ENCODE measurements around the gene PNLIPRP2.
A peak's percentile ranks its signal among the peaks of the same experiment; 100 is the strongest.

DNA sequence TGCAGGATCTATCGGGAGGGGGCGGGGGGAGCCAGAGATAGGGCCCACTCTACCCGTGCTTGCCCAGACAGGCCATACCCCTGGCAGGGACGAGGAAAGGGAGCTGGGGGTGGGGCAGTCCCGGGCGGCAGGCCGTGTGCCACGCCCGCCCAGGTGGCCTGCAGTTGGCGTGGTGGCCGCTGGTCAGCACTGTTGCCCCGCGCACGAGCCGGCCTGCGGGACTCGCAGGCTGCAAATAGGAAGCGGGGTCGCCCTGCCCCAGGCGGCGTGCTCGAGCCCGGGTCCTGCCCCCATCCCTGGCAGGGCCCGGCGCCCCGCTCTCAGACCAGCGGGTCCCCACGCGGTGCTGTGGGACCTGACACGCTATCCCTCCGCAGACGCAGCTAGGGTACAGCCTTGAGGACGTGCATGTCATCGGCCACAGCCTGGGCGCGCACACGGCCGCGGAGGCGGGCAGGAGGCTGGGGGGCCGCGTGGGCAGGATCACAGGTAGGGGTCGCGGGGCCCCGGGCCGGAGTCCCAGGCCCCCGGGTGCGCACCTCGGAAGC is 6.7 kb downstream of the PNLIPRP2 start:
- TF ChIP-seq, protein P1, sequence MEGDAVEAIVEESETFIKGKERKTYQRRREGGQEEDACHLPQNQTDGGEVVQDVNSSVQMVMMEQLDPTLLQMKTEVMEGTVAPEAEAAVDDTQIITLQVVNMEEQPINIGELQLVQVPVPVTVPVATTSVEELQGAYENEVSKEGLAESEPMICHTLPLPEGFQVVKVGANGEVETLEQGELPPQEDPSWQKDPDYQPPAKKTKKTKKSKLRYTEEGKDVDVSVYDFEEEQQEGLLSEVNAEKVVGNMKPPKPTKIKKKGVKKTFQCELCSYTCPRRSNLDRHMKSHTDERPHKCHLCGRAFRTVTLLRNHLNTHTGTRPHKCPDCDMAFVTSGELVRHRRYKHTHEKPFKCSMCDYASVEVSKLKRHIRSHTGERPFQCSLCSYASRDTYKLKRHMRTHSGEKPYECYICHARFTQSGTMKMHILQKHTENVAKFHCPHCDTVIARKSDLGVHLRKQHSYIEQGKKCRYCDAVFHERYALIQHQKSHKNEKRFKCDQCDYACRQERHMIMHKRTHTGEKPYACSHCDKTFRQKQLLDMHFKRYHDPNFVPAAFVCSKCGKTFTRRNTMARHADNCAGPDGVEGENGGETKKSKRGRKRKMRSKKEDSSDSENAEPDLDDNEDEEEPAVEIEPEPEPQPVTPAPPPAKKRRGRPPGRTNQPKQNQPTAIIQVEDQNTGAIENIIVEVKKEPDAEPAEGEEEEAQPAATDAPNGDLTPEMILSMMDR (optimal IDR thresholded peaks at IDR 0.05 in 1 of 3, IDR thresholded peaks at IDR 0.05 in 1 of 3, conservative IDR thresholded peaks at IDR 0.05 in 1 of 3; ENCODE audit: extremely low read depth in 1 of 3, insufficient read depth in 2 of 3, low read length in 3 of 3): peak in 2 of 3 experiments; percentile 67 to 71
- TF ChIP-seq EZH2 (IDR thresholded peaks at IDR 0.05; ENCODE audit: low read length): no peak
